HCT116 (cell line): Measurements from ENCODE around the gene OCSTAMP. TPM values are rescaled to one million over a fixed set of nuclear protein-coding genes. Genes with fewer than 3 reads are reported as not detected.

Source experiments
- ATAC-seq: fragments of 200-7000 bp; cut with Tn5 transposase; 2 replicates; pipeline ENCODE4 v1.9.1; 2020; ENCODE audit warnings: mild to moderate bottlenecking, moderate library complexity
- BruUV-seq: library from RNA; stranded (reverse); fragments of 400-500 nt; replicated peaks from 2 replicates; lab custom pipeline; 2021; lab: Mats Ljungman, UMichigan
- CTCF ChIA-PET: fragments of 300-600 bp; sonication (Branson Sonifier 250); formaldehyde crosslinking; loops from one replicate; lab custom pipeline; 2021; ENCODE audit warnings: antibody characterized with exemption; lab: Charles Lee
- POLR2A ChIA-PET: fragments of 300-600, 350-600 bp; sonication (Branson Sonifier 250); formaldehyde crosslinking; loops from one replicate; lab custom pipeline; 2021; ENCODE audit warnings: antibody characterized with exemption; lab: Charles Lee
- RAD21 ChIA-PET, 2 experiments: fragments of 300-600 bp; sonication (Branson Sonifier 250); formaldehyde crosslinking; loops; one replicate each; lab custom pipeline; 2023; ENCODE audit warnings: low total read pairs in 2 of 2; ENCODE audit not compliant: uncharacterized antibody in 2 of 2, unreplicated experiment in 2 of 2, low non-redundant PET in 1 of 2; lab: Charles Lee
- DNase-seq: peaks from one replicate; pipeline ENCODE4 v3.0.0-alpha.2; 2010; ENCODE audit warnings: low read depth, low spot score
- H2AFZ ChIP-seq: fragments of 200-600 bp; shearing (Covaris generic), sonication (generic); 2 replicates; pipeline ENCODE4 v1.6.1; 2017; ENCODE audit warnings: low read depth, mixed run types, mixed read lengths, antibody characterized with exemption, low read length; ENCODE audit not compliant: poor library complexity, severe bottlenecking
- H3K27ac ChIP-seq: 2 replicates; pipeline ENCODE4 v1.5.1; 2012; ENCODE audit warnings: low read depth, low read length
- H3K27me3 ChIP-seq: fragments of 200-600 bp; sonication (generic); 2 replicates; pipeline ENCODE4 v1.6.1; 2016; ENCODE audit warnings: mixed run types, low read length, mixed read lengths; ENCODE audit not compliant: insufficient read depth
- H3K36me3 ChIP-seq, 2 experiments: fragments of 200-500 bp in 1 of 2; fragments of 200-600 bp in 1 of 2; sonication (Bioruptor generic) in 1 of 2; sonication (generic) in 1 of 2; 2 replicates each; pipeline versions ENCODE4 v1.5.1 to v1.6.1; 2014 to 2016; ENCODE audit warnings: low read length in 2 of 2, inconsistent platforms in 1 of 2, mixed read lengths in 1 of 2, mixed run types in 1 of 2; ENCODE audit not compliant: insufficient read depth in 2 of 2, control insufficient read depth in 1 of 2
- H3K4me1 ChIP-seq, 2 experiments: fragments of 200-600 bp in 1 of 2; sonication (generic) in 1 of 2; 2 replicates each; pipeline versions ENCODE4 v1.5.1 to v1.6.1; 2012 to 2017; ENCODE audit warnings: low read length in 2 of 2, inconsistent platforms in 1 of 2, mild to moderate bottlenecking in 1 of 2, mixed read lengths in 1 of 2, mixed run types in 1 of 2, moderate library complexity in 1 of 2; ENCODE audit not compliant: insufficient read depth in 2 of 2, control insufficient read depth in 1 of 2
- H3K4me2 ChIP-seq: fragments of 200-600 bp; sonication (generic); 2 replicates; pipeline ENCODE4 v1.6.1; 2017; ENCODE audit warnings: mixed run types, low read length, mixed read lengths
- H3K4me3 ChIP-seq, 2 experiments: fragments of 200-600 bp in 1 of 2; sonication (generic) in 1 of 2; replicated peaks in 1 of 2; 2 replicates each; pipeline ENCODE4 v1.5.1; 2011 to 2016; ENCODE audit warnings: low read length in 2 of 2, control low read depth in 1 of 2, low read depth in 1 of 2, mild to moderate bottlenecking in 1 of 2, mixed read lengths in 1 of 2, mixed run types in 1 of 2
- H3K79me2 ChIP-seq: fragments of 200-600 bp; sonication (generic); 2 replicates; pipeline ENCODE4 v1.6.1; 2017; ENCODE audit warnings: mild to moderate bottlenecking, mixed run types, low read length, moderate library complexity, mixed read lengths; ENCODE audit not compliant: insufficient read depth
- H3K9ac ChIP-seq: fragments of 200-600 bp; sonication (generic); 2 replicates; pipeline ENCODE4 v1.6.1; 2016; ENCODE audit warnings: low read length, mixed read lengths
- H3K9me2 ChIP-seq: fragments of 200-600 bp; sonication (generic), shearing (Covaris generic); 2 replicates; pipeline ENCODE4 v1.6.1; 2017; ENCODE audit warnings: mixed run types, mild to moderate bottlenecking, moderate library complexity; ENCODE audit not compliant: insufficient read depth
- H3K9me3 ChIP-seq, 2 experiments: fragments of 200-500 bp in 1 of 2; fragments of 200-600 bp in 1 of 2; sonication (Bioruptor generic) in 1 of 2; sonication (generic) in 1 of 2; 2 replicates each; pipeline ENCODE4 v1.6.1; 2014 to 2017; ENCODE audit warnings: low read length in 2 of 2, mixed read lengths in 2 of 2, inconsistent platforms in 1 of 2, low read depth in 1 of 2, mild to moderate bottlenecking in 1 of 2, mixed run types in 1 of 2, moderate library complexity in 1 of 2; ENCODE audit not compliant: control insufficient read depth in 1 of 2, insufficient read depth in 1 of 2
- H4K20me1 ChIP-seq: fragments of 200-600 bp; sonication (generic), shearing (Covaris generic); 2 replicates; pipeline ENCODE4 v1.6.1; 2017; ENCODE audit warnings: mixed run types, mild to moderate bottlenecking, moderate library complexity; ENCODE audit not compliant: insufficient read depth
- CBX3 ChIP-seq: IDR thresholded peaks from 2 replicates; pipeline ENCODE4 v1.6.1; 2012; ENCODE audit warnings: low read depth
- CEBPB ChIP-seq: IDR thresholded peaks from 2 replicates; pipeline ENCODE4 v1.6.1; 2012; ENCODE audit warnings: low read depth
- ELF1 ChIP-seq: IDR thresholded peaks from 2 replicates; pipeline ENCODE4 v1.6.1; 2012; ENCODE audit warnings: low read depth, borderline replicate concordance
- JUND ChIP-seq: IDR thresholded peaks from 2 replicates; pipeline ENCODE4 v1.6.1; 2012
- POLR2A ChIP-seq: IDR thresholded peaks from 2 replicates; pipeline ENCODE4 v1.7.0; 2011; ENCODE audit warnings: borderline replicate concordance; ENCODE audit not compliant: insufficient read depth, insufficient read length; ENCODE audit errors: extremely low read depth
- POLR2AphosphoS5 ChIP-seq: IDR thresholded peaks from 2 replicates; pipeline ENCODE4 v1.6.1; 2011; ENCODE audit warnings: mild to moderate bottlenecking, low read depth, low read length, moderate library complexity
- SIN3A ChIP-seq: IDR thresholded peaks from 2 replicates; pipeline ENCODE4 v1.6.1; 2012; ENCODE audit warnings: low read depth
- SP1 ChIP-seq: IDR thresholded peaks from 2 replicates; pipeline ENCODE4 v1.6.1; 2012; ENCODE audit warnings: low read depth
- TCF7L2 ChIP-seq: IDR thresholded peaks from 2 replicates; pipeline ENCODE4 v1.7.0; 2011; ENCODE audit warnings: borderline replicate concordance, inconsistent platforms; ENCODE audit not compliant: insufficient read depth, insufficient read length; ENCODE audit errors: extremely low read depth
- ZNF274 ChIP-seq: fragments of 200-500 bp; sonication (Bioruptor generic); IDR thresholded peaks from 2 replicates; pipeline ENCODE4 v1.6.1; 2014; ENCODE audit warnings: mild to moderate bottlenecking, low read depth, low read length, inconsistent platforms
- intact Hi-C: fragments of 100-400 bp; cut with micrococcal nuclease; formaldehyde crosslinking; loops from 2 replicates; pipeline ENCODE4 v1.10.0; 2022
- total RNA-seq: library from RNA; stranded (reverse); gene quantifications from one replicate; pipeline ENCODE4 v1.2.1, GENCODE V29; 2021; ENCODE audit not compliant: unreplicated experiment
- TF ChIP-seq, protein P1 (sequence below): IDR thresholded peaks from 2 replicates; pipeline ENCODE4 v1.6.1; 2012
- TF ChIP-seq, protein P2 (sequence below), 3 experiments: fragments of 200-600 bp in 1 of 3; sonication (generic) in 1 of 3; IDR thresholded peaks in 2 of 3; conservative IDR thresholded peaks in 1 of 3; 2 replicates each; pipeline ENCODE4 v1.5.1; 2012 to 2017; ENCODE audit warnings: low read depth in 2 of 3, low read length in 2 of 3, antibody characterized with exemption in 1 of 3, borderline replicate concordance in 1 of 3, control low read depth in 1 of 3, mild to moderate bottlenecking in 1 of 3, mixed read lengths in 1 of 3, mixed run types in 1 of 3, moderate library complexity in 1 of 3; ENCODE audit not compliant: insufficient read depth in 1 of 3

Gene OCSTAMP
- total RNA-seq, 1 experiment from 2014 or later = not detected

DNA sequence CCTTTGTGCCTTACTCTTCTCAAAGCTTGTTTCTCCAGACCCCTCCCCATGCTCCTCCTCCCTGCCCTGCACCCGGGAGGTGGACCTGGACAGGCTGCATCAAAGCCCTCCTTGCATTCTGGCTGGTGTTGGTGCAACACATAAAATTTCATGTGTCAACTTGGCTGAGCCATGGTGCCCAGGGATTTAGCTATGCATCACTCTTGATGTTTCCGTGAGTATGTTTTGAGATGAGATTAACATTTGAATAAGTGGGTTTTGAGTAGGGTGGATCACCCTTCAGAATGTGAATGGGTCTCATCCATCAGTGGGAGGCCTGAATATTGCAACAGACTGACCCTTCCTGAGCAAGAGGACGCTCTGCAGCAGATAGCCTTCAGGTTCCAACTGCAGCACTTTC is 4.4 kb upstream of the OCSTAMP start:
- RAD21 ChIA-PET = no interaction called here
- no peak for TF ChIP-seq ZNF274
- no peak for TF ChIP-seq CEBPB
- no peak for TF ChIP-seq JUND
- TF ChIP-seq, protein P1, sequence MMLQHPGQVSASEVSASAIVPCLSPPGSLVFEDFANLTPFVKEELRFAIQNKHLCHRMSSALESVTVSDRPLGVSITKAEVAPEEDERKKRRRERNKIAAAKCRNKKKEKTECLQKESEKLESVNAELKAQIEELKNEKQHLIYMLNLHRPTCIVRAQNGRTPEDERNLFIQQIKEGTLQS = no peak
- no peak for TF ChIP-seq SP1
- TF ChIP-seq, protein P2, sequence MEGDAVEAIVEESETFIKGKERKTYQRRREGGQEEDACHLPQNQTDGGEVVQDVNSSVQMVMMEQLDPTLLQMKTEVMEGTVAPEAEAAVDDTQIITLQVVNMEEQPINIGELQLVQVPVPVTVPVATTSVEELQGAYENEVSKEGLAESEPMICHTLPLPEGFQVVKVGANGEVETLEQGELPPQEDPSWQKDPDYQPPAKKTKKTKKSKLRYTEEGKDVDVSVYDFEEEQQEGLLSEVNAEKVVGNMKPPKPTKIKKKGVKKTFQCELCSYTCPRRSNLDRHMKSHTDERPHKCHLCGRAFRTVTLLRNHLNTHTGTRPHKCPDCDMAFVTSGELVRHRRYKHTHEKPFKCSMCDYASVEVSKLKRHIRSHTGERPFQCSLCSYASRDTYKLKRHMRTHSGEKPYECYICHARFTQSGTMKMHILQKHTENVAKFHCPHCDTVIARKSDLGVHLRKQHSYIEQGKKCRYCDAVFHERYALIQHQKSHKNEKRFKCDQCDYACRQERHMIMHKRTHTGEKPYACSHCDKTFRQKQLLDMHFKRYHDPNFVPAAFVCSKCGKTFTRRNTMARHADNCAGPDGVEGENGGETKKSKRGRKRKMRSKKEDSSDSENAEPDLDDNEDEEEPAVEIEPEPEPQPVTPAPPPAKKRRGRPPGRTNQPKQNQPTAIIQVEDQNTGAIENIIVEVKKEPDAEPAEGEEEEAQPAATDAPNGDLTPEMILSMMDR (IDR thresholded peaks at IDR 0.05 in 2 of 3, conservative IDR thresholded peaks at IDR 0.05 in 1 of 3; ENCODE audit: borderline replicate concordance in 1 of 3, insufficient read depth in 1 of 3, low read depth in 2 of 3, low read length in 2 of 3) = no peak
- TF ChIP-seq POLR2AphosphoS5 = no peak
- no peak for TF ChIP-seq SIN3A
- TF ChIP-seq CBX3 = no peak
- TF ChIP-seq TCF7L2 = no peak
- no peak for TF ChIP-seq POLR2A
- no peak for TF ChIP-seq ELF1
- Histone ChIP-seq H3K4me2 (no peak overlapping the region), H2AFZ (no peak overlapping the region), H3K27me3 (0 out of 2 replicates have a peak, but pooled peaks cover 6% of the 10 kb centered on the region), H3K27ac (no peak overlapping the region), H4K20me1 (no peaks in the 10 kb centered on the region), H3K36me3 (no peaks in the 10 kb centered on the region), H3K79me2 (no peaks in the 10 kb centered on the region), H3K9me3 (no peaks in the 10 kb centered on the region), H3K4me1 (0 out of 4 replicates have a peak, but pooled peaks cover 0 to 3% of the 10 kb centered on the region in 2 experiments), H3K9me2 (no peaks in the 10 kb centered on the region), H3K4me3 (no peak overlapping the region), H3K9ac (no peak overlapping the region)
- DNase-seq = no peak
- CTCF ChIA-PET = interaction anchor here (1.1 kb wide), 1 partner anchor 16 kb away, joined by 3 read pairs; no protein-coding TSS in a partner anchor
- POLR2A ChIA-PET = no interaction called here
- no TSS peak for BruUV-seq
- intact Hi-C loops = no loop called here
- ATAC-seq = no peak
